GM10266 (cell line): Measurements from ENCODE around the gene TRUB2.

Experiments
- DNase-seq: peaks from one replicate; pipeline ENCODE4 v3.0.0; 2012; ENCODE audit errors: extremely low spot score
- CTCF ChIP-seq: IDR thresholded peaks from 2 replicates; pipeline ENCODE4 v1.5.1; 2012; ENCODE audit warnings: mild to moderate bottlenecking, low read depth; ENCODE audit not compliant: control insufficient read depth, insufficient read depth; ENCODE audit errors: missing control alignments

TRUB2 gene

DNA sequence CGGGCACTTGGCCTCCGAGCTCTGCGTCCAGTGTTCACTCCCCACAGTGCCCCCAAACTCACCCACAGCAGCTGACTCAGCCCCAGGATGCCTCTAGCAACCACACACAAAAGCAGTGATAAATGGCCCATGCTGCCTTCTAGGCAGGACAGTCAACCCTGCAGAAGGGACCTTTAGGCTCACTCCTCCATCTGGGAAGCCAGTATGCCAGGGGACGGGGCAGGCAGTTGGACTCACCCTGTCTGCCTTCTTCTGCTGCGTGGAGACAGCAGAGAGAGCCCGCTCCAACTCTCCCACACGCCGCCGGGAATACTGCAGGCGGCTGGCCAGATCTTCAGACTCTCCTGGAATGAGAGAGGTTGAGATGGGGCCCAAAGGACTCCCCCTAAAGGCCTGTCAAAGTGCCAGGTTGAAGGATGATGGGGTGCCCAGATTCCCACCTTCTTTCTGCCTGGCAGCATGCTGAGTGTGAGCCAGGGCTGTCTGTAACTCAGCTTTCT lies 56.8 kb downstream of the TRUB2 start:
- TF ChIP-seq CTCF: no peak
- DNase-seq: no peak

- no peak for DNase-seq
- no peak for TF ChIP-seq CTCF
Observed at GRCh38 chr9:128262687-128263086, 59.6 kb downstream of the TRUB2 start.

GRCh38 chr9:128260340-128260739 lies 61.9 kb downstream of the TRUB2 start:
- no peak for TF ChIP-seq CTCF
- DNase-seq: no peak

GRCh38 chr9:128259156-128259555 lies 63.1 kb downstream of the TRUB2 start:
- no peak for DNase-seq
- TF ChIP-seq CTCF: peak; percentile 12

GRCh38 chr9:128258326-128258725 lies 63.9 kb downstream of the TRUB2 start:
- TF ChIP-seq CTCF: no peak
- DNase-seq: no peak

GRCh38 chr9:128257907-128258306 lies 64.3 kb downstream of the TRUB2 start:
- no peak for TF ChIP-seq CTCF
- no peak for DNase-seq

DNA sequence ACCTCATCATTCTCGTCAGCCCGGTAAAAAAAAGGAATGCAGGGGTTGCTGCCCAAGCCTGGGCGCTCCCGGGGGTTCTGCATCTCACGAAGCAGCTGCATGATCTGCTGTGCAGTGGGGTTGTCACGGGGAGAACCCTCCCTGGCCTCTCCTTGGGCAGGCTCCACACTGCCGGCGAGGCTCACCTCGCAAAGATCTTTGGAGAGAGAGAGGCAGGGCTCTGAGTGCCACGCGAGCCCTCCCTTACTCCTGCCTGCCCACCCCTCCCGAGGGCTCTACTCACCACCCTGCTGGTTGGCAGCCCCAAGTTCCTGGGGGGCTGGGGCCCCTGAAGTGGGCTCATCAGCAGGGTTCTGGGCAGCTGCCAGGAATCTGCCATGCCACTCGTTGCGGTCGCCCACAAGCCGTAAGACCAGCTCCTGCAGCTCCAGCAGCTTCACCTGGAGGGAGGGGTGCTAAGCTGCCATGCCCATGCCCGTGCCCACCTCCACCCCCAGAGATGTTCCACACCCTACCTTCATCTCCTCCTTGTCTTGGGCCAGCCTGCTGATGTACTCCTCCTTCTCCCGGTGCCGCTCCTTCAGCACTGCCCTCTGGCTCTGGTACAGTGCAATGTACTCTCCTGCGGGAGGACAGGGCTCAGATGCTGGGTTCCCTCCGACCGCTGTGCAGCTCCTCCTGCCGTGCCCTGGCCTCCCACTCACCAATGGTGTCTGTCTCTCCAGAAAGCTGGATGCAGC lies 65.0 kb downstream of the TRUB2 start:
- TF ChIP-seq CTCF: no peak
- no peak for DNase-seq
